GM19025 (cell line): Measurements from ENCODE around the gene TOR1A.
"Not testable (repeated sequence)": the region's sequence is repeated elsewhere in the genome, so short reads cannot be mapped to it uniquely, and the experiment has no call there.

Source experiments
- ATAC-seq: cut with Tn5 transposase; IDR thresholded peaks from one replicate; pipeline ENCODE4 v1.9.1; 2021; ENCODE audit warnings: mild to moderate bottlenecking, low read depth, moderate library complexity; ENCODE audit not compliant: unreplicated experiment

Gene TOR1A

GRCh38 chr9:129826344-129826743, 2.4 kb upstream of the TOR1A start:
- ATAC-seq: no peak

DNA sequence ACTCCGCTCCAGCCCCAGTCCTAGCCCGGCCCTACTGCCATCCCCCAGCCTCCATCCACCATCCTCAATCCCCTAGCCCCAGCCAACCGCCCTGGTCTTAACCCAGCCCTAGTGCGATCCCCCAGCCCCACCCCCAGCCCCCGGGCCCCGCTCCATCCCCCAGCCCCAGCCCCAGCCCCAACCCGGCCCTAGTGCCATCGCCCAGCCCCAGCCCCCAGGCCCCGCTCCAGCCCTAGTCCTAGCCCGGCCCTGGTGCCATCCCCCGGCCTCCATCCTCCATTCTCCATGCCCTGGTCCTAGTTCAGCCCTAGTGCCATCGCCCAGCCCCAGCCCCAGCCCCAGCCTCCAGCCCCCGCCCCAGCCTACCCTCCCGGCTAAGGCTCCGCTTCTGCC, 398 bp downstream of the TOR1A start:
- ATAC-seq: no peak

- no peak for ATAC-seq
Measured at GRCh38 chr9:129822898-129823541, 916 bp downstream of the TOR1A start.

DNA sequence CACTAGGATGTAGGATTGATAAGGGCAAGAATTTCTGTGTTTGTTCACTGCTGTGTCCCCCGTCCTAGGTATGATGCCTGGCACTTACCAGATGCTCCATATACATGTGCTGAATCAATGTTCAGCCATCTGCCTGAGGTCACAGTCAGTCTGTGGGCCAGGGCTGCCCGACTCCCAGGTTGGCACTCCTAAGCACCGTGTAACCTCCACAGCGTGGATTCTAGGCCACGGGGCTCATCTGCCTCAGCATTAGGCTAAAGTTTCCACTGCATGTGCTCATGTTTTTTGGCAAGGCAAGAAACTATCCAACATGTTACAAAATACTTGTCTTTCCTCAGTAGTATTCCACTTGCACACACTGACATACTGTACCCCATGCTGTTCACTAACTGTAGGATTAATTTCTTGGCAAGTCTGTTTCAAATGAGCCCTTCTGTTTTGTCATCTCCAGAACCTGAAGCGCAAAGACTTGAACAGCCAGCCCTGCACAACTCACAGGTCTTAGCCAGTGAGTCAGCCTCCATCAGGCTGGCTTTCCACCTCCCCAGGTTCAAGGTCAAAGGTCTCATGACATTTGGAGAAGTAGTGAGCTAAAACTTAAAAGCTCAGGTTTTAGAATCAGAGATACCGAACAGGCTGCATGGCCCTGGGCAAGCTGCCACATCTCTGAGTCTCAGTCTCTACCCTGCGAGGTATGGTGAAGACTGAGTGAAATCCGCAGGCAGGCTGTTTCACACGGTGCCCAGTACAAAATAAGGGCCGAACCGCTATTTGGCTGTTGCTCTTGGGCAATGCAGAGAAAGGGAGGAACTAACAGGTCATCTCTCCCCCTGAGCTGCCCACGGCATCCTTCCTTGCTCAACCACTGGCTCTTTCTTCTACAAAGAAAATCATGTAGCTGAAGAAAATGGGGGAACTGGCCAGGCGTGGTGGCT, 7.2 kb downstream of the TOR1A start:
- ATAC-seq: no peak

- no peak for ATAC-seq
Measured at GRCh38 chr9:129815278-129815677, 8.7 kb downstream of the TOR1A start.

GRCh38 chr9:129814432-129815223, 9.3 kb downstream of the TOR1A start:
- no peak for ATAC-seq

GRCh38 chr9:129813661-129814060, 10.3 kb downstream of the TOR1A start:
- ATAC-seq: no peak

DNA sequence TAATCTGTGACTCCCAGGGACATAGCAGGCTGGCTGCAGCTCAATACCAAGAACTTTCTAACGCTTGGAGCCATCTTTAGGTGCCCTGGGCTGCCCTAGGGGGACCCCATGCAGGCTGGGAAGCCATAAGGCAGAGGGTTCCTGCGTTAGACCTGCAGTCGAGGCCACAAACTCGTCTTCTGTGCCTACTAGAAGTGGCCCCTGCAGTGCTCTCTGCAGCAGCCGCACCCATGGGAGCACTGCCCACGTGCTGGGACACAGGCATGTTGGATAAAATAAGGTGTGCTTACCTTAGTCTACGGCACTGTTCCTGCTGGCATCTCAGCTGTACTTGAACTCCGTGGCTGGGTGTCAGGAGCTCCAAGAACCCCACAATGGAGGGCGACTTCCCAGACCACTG, 11.6 kb downstream of the TOR1A start:
- no peak for ATAC-seq

GRCh38 chr9:129811967-129812363, 12.0 kb downstream of the TOR1A start:
- no peak for ATAC-seq

DNA sequence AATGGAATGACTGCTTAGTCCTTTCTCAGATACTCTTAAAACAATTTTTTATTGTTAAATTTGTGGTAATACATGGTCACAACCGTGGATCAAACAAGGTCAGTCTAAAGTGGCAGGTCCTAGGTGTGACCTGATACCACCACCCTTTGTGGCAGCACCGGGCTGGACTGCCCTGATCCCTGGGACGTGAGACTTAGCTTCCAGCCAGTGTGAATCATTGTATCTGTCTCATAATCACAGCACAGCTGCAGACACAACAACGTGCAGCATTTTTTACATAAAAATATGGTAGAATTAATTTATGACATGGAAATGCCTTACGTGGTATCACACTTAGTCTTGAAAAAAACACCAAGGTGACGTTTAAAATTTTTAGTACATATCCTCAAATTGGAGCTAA, 13.1 kb downstream of the TOR1A start:
- no peak for ATAC-seq

- no peak for ATAC-seq
Measured at GRCh38 chr9:129810116-129810515, 13.8 kb downstream of the TOR1A start.

- ATAC-seq: no peak
Measured at GRCh38 chr9:129809346-129809745, 14.6 kb downstream of the TOR1A start.

- no peak for ATAC-seq
Measured at GRCh38 chr9:129806061-129806460, 17.9 kb downstream of the TOR1A start.

GRCh38 chr9:129803676-129804060, 20.3 kb downstream of the TOR1A start:
- no peak for ATAC-seq

DNA sequence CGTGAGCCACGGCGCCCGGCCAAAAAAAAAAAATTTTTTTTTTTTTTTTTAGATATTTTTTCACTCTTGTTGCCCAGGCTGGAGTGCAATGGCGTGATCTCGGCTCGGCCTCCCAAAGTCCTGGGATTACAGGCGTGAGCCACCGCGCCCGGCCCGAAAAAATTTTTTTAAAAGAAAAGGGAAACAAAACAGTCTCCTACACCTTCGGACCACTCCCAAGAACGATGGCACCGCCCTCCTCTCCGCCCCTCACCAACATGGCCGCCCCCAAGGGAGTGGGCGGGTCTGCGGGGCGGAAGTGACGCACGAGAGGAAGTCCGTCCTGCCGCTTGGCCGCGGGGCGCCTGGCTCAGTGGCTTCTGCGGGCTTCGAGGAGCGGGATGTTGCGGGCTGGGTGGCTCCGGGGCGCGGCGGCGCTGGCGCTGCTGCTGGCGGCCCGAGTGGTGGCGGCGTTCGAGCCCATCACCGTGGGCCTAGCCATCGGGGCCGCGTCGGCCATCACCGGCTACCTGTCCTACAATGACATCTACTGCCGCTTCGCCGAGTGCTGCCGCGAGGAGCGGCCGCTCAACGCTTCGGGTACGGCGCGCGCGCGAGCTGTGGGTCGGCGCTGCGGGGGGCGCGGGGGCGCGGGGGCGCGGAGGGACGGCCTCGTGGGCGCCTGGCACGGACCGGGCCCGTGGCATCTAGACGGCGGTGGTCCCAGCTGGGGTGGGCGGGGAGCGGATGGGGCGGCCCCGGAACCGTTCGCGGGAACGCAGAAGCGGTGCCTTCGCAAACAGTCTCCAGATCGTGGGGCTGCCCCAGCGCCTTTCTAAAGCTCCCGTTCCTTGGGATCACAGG, 20.9 kb downstream of the TOR1A start, which contains the start of gene TOR1B:
TSS of gene TOR1B (plus strand) at position 352 of the 843 bp plus-strand sequence. CDS start at position 381, 29 bp downstream.
- ATAC-seq: peak; percentile 88

DNA sequence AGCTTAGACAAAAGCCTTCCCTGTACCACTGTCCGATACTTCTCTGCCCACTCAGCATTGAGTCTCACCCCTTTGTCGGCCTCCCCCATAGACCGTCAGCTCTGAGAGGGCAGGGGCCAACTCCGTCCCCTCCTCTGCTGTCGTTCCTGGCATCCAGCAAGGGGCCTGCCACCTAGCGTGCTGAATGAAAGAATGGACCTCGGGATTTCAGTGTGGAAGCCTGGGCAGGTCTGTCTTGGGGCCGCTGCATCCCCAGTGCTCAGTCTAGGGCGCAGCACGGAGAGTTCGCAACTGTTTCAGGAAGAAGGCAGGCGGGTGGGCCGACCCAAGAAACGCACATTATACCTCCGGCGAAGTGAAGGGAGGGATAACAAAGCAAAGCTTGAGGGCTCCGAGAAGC, 22.4 kb downstream of the TOR1A start:
- no peak for ATAC-seq

GRCh38 chr9:129798973-129799372, 25.0 kb downstream of the TOR1A start:
- no peak for ATAC-seq

GRCh38 chr9:129796029-129796428, 27.9 kb downstream of the TOR1A start:
- ATAC-seq: not testable (repeated sequence)

- no peak for ATAC-seq
Measured at GRCh38 chr9:129794549-129794948, 29.4 kb downstream of the TOR1A start.

DNA sequence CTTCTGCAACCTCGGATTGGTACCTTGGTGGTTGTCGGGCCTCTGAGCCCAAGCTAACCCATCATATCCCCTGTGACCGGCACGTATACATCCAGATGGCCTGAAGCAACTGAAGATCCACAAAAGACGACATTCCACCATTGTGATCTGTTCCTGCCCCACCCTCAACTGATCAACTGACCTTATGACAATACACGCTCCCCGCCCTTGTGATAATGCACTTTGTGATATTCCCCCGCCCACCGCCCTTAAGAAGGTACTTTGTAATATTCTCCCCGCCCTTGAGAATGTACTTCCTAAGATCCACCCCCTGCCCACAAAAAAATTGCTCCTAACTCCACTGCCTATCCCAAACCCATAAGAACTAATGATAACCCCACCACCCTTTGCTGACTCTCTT, 37.5 kb downstream of the TOR1A start:
- no peak for ATAC-seq
